NCI-H187 (cell line): ENCODE data around the gene UNC13D.
A peak's percentile ranks its signal among the peaks of the same experiment; 100 is the strongest.
"Not testable (repeated sequence)": the region's sequence is repeated elsewhere in the genome, so short reads cannot be mapped to it uniquely, and the experiment has no call there.

ENCODE experiments used
- DNase-seq, 2 experiments: peaks; one replicate each; lab custom pipeline; 2025; lab: John Stamatoyannopoulos, UW

Gene UNC13D

DNA sequence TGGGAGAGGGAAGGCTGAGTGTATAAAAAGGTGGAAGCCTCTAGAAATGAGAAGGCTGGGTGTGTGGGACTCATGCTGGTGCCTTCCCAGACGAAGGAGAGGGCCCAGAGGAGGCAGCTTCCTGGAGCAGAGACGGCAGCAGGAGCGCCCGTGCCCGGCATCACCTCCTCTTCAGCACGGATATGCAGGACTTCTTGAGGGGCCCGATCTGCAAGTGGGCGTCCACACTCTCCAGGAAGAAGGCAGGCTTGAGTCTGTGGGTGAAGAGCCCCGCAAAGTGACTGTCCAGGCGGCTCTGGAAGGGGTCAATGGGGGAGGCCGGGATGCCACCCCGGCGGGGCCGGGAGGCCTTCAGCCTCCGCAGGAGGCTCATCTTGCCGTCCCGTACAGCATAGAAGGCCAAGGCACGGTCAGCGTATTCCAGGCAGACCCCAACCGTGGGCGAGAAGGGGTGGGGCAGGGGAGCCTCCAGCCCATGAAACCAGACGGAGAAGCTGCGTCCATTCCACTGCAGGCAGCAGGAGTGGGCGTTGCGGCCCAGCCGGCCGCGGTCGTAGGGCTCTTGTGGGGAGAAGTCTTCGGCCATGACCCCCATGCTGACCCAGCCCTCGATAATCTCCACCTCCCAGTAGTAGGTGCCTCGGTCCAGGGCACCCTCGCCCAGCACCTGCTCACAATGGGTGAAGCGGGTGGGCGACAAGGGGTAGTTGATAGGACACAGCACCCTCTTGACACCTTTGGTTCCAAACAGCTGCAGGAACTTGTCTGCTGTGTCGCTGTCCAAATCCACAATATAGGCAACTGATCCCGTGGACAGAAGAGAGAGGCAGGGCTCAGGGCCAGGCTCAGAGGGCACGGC, 30.3 kb upstream of the UNC13D start:
- DNase-seq, result no peak

DNA sequence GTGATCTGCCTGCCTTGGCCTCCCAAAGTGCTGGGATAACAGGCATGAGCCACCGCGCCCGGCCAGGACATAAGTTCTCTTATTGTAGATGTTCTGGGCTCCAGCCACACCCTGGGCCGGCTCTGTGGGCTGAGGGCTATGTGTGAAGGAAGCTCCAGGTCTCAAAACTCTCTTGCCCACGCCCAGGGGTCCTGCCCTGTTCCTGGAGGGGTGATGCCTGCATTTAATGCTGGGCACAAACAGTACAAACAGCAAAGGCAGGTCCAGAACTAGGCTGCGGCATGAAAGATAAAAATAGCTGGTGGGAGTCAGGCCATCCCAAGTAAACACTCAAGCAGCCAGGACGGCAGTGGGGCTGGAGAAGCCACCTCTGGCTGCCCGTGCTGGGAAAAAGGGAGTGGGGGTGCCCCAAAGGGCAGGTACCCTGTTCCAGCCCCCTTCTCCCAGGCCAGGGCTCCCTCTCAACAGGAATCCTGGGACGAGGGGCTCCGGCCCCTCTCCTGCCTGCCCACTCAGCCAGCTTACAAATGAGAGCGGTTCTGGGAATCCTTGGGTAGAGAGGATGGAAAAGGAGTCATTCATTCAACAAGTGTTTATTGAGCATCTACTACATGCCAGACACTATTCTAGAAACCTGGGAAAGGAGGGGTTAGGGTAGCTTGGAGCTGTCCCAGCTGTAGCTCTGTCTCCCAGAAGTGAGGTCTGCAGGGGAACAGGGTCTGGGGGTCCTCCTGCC, 29.6 kb upstream of the UNC13D start:
- DNase-seq, result no peak

DNA sequence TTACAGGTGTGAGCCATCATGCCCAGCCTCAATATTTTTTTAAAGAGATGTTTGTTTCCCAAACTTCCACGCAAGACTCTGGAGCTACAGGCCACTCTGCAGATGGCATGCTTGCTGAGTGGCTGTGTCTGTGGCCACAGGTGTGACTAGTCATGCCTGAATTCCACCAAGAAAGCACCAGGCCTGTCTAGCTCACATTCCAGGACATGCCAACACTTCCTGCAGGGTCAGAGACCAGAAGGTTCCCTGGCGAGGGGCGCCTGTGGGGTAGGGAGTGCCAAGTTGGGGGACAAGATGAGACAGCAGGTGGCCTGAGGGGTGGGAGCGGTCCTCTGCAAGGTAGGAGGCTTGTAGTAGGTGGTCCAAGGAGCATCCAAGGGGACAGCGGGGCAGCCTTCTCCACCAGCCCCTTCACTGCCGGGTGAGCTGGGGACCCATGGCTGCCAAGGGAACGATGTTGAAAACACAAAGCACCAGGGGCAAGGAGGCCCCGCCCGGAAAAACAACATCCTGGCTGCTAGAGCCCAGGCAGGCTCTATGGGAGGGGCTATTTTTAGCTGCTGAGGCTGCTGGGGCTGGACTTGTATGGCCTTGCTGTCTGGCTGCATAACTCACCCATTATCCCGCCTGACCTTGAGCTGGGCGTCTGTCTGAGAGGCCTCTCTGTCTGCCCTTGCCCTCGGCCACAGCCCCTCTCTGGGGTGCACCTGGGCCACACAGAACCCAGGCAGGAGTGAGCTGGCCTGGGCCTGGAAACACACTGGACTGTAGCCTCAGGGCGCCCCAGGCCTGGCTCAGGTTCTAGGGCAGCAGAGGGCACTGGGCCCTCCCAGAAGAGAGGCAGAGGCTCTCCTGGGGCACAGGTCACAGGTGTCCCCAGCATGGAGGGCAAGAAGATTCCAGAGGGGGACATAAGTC, 28.5 kb upstream of the UNC13D start:
- no peak for DNase-seq

GRCh38 chr17:75870228-75870627, 26.0 kb upstream of the UNC13D start:
- DNase-seq, result not testable (repeated sequence)

DNA sequence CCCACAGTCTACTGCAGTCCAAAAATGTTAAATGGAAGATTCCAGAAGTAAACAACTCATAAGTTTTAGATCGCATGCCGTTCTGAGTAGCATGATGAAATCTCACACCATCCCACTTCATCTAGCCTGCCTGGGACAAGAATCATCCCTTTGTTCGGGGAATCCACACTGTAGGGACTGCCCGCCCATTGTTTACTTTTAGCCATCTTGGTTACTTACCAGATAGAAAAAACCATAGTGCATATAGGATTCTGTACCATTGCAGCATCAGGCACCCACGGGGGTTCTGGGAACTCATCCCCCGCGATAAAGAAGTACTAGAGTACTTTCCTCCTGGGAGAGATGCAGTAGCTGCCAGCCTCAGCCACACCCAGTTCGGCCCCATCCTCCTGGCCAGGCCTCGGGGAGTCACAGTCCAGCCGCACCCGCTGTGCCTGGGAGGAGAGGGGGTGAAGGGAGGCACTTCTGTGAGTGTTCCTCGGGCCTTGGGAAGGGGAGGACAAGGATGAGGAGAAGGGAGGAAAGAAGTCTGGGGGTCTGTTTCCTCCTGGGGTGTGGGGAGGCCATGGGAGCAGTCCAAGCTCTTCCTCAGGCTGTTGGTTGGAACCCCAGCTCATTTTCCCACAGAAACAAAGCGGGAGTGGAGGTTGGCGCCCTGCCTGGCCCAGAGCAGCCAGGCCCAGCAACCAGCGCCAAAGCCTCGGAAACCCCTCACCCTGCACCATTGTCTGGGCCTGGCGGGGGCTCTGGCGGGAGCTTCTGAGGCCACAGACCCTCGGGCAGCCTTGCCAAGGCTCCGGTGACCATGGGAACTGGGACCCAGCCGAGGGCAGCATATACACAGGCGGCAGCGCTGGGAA, 25.3 kb upstream of the UNC13D start:
- DNase-seq, result no peak

DNA sequence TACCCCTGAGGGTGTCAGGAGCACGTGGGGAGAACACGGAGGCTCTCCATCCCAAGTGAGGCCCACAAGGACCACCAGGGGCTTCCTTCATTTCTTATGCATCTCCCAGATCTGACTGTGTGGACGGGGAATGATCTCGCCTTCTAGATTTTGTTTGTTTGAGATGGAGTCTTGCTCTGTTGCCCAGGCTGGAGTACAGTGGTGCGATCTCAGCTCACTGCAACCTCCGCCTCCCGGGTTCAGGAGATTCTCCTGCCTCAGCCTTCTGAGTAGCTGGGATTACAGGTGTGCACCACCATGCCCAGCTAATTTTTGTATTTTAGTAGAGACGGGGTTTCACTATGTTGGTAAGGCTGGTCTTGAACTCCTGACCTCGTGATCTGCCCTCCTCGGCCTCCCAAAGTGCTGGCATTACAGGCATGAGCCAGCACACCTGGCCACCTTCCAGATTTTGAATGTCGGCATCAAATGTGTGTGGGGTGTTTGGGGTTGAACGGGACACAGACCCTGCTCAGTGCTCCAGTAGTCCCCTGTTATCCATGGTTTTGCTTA, 24.6 kb upstream of the UNC13D start:
- not testable (repeated sequence) for DNase-seq

DNA sequence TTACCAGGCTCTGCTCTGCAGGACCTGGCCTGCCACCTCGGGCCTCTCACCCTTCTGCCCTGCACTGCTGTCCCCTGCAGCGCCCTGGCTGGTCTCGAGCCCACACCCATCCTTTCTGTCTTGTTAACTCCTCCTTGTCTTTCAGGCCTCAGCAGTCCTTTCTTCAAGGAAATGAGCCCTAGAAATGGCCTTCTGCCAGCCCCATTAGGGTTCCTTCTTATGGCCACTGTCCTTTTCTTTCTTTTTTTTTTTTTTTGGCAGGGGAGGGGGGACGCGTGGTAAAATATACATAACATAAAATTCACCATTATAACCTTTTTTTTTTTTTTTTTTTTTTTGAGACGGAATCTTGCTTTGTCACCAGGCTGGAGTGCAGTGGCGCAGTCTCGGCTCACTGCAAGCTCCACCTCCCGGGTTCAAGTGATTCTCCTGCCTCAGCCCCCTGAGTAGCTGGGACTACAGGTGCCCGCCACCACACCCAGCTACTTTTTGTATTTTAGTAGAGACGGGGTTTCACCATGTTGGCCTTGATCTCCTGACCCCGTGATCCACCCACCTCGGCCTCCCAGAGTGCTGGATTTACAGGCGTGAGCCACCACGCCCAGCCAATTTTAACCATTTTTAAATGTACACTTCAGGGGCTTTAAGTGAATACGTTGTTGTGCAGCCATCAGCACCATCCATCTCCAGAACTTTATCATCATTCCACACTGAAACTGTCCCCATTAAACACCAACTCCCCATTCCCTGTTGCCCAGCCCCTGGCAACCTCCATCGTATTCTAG, 21.4 kb upstream of the UNC13D start:
- not testable (repeated sequence) for DNase-seq

- DNase-seq, result not testable (repeated sequence)
Observed at GRCh38 chr17:75864887-75865286, 20.7 kb upstream of the UNC13D start.

DNA sequence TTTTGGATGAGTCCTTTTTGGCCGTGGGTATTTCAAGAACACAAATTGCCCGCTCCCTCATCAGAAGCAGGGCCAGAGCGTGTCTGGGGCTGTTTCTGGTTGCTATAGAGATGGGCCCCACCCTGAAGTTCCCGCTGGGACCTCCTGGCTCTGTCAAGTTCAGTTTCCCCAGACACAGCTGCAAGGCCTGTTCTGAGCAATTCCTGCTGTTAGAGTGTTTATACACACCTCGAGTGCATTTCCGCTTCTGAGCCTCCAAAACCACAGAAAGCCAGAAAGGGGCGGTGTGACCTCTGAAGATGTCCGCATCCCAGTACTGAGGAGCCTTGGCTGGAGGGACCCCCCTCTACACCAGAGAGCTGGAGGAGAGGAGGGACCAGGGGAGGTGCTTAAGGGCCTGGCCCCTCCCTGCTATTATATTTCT, 20.3 kb upstream of the UNC13D start:
- DNase-seq, result no peak

DNA sequence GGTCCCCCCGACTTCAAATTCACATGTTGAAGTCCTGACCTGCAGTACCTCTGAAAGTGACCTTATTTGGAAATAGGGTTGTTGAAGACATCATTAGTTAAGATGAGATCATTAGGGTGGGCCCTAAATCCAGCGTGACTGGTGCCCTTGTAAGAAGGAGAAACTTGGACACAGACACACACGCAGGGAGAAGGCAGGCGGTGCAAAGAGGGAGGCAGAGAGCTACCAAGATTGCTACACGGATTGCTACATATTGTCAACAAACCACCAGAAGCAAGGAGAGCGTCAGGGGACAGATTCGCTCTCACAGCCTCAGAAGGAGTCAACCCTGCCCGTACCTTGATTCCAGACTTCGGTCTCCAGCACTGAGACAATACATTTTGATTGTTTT, 17.7 kb upstream of the UNC13D start:
- no peak for DNase-seq

GRCh38 chr17:75859358-75859757, 15.2 kb upstream of the UNC13D start:
- not testable (repeated sequence) for DNase-seq

DNA sequence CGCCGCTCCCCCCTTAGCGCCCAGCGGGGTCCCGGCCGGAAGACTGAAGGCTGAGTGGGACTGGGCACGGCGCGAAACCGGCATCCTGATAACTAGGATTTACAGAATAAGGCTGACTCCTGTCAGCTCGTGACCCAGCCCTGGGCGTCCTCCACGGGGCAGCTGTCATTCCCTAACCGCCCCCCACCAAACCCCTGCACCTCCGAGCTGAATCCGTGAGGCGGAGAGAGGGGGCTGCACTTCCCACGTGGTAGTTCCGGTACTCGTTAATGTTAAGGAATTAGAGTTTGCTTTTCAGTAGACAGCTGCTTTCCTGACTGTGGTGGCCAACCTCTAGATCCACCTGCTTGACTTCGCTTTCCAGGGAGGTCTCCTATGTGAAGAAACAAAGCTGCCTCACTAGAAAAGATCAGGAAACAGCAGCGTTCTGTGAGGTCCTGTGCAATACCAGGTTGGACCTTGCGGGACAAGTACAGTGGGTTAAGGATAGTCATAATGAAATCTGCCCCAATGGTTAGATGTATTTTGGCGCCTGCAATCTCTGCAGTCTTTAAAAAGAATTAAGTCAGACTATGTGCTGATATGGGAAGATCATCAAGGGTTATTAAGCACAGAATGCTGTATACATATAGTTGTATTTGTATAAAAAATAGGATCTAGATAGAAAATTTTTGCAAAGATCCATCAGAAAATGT, 12.0 kb upstream of the UNC13D start:
- no peak for DNase-seq

DNA sequence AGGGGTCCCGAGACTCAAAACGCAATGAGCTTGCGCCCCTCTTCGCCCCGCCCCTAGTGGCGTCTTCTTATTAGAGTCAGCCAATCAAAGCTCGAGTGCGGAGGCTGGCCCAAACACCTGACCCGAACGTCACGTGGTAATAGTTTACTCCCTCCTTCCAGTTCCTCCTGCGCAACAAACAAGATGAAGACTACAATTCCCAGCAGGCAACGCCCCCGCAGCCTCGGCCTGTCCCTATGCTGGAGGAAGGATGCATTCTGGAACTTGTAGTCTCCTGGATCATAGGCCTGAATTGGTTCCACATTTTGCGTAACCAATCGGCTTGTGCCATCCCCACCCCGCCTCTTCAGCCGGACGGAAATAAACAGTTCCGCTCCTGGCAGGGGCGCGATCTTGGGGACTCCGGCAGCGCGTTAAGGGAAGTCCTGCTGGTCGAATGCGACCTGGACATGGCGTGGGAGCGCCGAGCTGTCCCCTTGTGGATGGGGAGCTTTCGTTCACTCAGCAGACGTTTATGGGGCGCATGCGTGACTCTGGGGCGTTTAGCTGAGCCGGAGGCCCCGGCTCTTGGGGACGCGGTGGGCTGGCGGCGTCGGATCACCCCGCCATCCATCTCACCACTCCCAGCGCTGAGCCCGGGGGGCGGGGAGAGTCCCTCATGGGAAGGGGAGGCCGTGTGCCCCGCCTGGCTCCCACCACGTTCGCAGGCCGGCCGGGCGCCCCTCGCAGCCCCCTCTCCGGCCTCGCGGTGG, 11.3 kb upstream of the UNC13D start, which contains the start of gene WBP2:
Gene WBP2, minus strand, starts transcription at position 26 of the 752 bp plus-strand sequence. CDS start 38 bp downstream, outside the sequence.
- DNase-seq, result peak; percentile 90 to 97

DNA sequence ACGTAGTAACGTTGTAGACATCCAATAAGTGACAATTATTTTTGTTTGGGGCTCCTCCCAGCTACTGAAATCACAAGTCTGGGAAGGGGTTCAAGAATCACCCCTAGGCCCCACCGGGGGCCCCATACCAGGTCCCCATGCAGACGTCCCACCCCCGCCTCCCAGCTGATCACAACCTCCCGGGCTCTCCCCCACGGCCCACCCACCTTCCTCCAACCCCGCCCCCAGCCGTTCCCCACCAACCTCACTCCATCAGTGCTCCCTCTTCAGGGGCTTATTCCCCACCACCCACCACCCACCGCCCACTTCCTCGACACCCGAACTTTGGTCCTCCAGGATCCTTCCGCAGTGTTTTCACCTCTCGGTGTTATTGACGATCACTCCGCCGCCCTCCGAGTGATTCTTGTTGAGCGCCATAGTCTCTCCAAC, 10.7 kb upstream of the UNC13D start:
- no peak for DNase-seq

DNA sequence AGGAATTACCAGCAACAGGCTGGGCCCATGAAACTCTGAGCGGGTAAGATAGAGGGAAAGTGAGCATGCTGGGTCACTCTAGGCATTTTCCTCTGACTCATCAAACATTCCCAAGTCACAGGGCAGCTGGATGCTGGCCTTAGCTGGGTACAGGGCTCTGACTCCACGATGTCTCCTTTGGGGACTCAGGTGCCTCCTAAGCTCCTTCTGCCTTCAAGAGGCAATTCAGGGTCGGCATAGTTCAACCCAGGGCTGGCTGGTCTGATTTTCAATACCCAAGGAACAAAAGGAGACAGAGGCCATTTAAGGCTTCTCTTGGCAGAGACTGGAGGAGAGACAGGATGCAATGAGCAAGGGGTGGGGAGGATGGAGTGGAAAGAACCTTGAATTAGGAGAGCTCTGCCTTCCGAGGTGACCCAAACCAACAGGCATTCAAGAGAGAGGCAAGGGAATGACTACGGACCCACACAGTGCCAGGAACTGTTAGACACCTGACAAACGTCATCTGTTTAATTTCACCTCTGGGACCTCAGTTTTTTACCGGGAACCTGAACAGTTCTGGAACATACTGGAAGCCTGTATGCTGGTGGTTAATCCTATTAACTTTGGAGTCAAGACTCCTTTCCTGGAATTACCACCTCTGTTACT, 10.0 kb upstream of the UNC13D start:
- DNase-seq, result no peak

DNA sequence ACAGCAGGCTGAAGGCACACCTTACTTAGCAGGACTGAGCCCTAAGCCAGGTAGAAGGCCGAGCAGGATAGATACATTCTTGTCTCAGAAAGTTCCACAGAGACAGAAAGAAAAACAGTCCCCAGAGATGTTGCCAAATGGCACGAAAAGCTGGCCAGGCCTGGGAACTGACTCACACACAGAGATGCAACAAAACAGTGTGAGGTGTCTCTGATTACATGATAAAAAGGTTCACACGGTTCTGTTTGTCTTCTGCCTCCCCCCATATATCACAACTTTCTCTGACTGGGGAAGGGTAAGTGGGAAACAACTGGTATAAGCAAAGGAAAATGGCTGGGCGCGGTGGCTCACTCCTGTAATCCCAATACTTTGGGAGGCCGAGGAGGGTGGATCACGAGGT, 9.2 kb upstream of the UNC13D start:
- no peak for DNase-seq

DNA sequence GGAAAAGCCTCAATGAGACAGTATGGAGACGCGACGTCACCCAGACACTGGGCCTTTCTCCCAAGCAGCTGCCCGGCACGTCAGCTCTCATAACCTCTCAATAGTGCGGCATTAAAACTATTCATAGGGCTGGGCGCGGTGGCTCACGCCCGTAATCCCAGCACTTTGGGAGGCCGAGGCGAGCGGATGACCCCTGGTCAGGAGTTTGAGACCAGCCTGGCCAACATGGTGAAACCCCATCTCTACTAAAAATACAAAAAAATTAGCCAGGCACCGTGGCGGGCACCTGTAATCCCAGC, 7.4 kb upstream of the UNC13D start:
- DNase-seq, result not testable (repeated sequence)
